NCI-H1436 treated with DMSO at 0.1 percent for 48 hours (cell line): ENCODE results near the gene UPB1.

Experiments
- DNase-seq: peaks from one replicate; lab custom pipeline; 2025; lab: John Stamatoyannopoulos, UW

Gene UPB1

GRCh38 chr22:24504540-24504939 is 9.4 kb downstream of the UPB1 start:
- DNase-seq: no peak

GRCh38 chr22:24504956-24505736 is 10.0 kb downstream of the UPB1 start:
- no peak for DNase-seq

GRCh38 chr22:24506802-24507438 is 11.8 kb downstream of the UPB1 start:
- peak; percentile 76 for DNase-seq

GRCh38 chr22:24507716-24508115 is 12.6 kb downstream of the UPB1 start:
- DNase-seq: no peak

GRCh38 chr22:24510637-24511625 is 15.8 kb downstream of the UPB1 start:
- no peak for DNase-seq

GRCh38 chr22:24512043-24512442 is 16.9 kb downstream of the UPB1 start:
- DNase-seq: no peak

- DNase-seq: no peak
These were observed 18.5 kb downstream of the UPB1 start for GRCh38 chr22:24513378-24514240.

GRCh38 chr22:24514241-24515026 is 19.3 kb downstream of the UPB1 start:
- no peak for DNase-seq

GRCh38 chr22:24515027-24515338 is 19.9 kb downstream of the UPB1 start:
- no peak for DNase-seq

- no peak for DNase-seq
These were observed 21.2 kb downstream of the UPB1 start for GRCh38 chr22:24516301-24516737.

- DNase-seq: no peak
These were observed 22.3 kb downstream of the UPB1 start for GRCh38 chr22:24517446-24517845.

- DNase-seq: no peak
These were observed 23.1 kb downstream of the UPB1 start for GRCh38 chr22:24518228-24518627.

- DNase-seq: no peak
These were observed 23.8 kb downstream of the UPB1 start for GRCh38 chr22:24518771-24519485.

- DNase-seq: no peak
These were observed 24.4 kb downstream of the UPB1 start for GRCh38 chr22:24519496-24519895.

GRCh38 chr22:24521791-24522245 is 26.7 kb downstream of the UPB1 start:
- peak; percentile 61 for DNase-seq

GRCh38 chr22:24523873-24524272 is 28.7 kb downstream of the UPB1 start:
- no peak for DNase-seq

GRCh38 chr22:24525416-24526037 is 30.4 kb downstream of the UPB1 start:
- no peak for DNase-seq

GRCh38 chr22:24526191-24526590 is 31.1 kb downstream of the UPB1 start:
- DNase-seq: no peak

- DNase-seq: no peak
These were observed 34.8 kb downstream of the UPB1 start for GRCh38 chr22:24529898-24530297.
